ENCODE measurements around the gene C22orf31.
"Not testable (repeated sequence)": the region's sequence is repeated elsewhere in the genome, so short reads cannot be mapped to it uniquely, and the experiment has no call there.

The C22orf31 gene

GRCh38 chr22:29055192-29055830 is 6.3 kb downstream of the C22orf31 start:
- DNase-seq (ENCODE audit: low read depth in 1 of 2, low spot score in 1 of 2), result no peak

GRCh38 chr22:29054251-29054767 is 7.3 kb downstream of the C22orf31 start:
- no peak for DNase-seq (ENCODE audit: low read depth in 1 of 2, low spot score in 1 of 2)

- no peak for DNase-seq (ENCODE audit: low read depth in 1 of 2, low spot score in 1 of 2)
Observed at GRCh38 chr22:29053048-29053702, 8.5 kb downstream of the C22orf31 start.

- DNase-seq (ENCODE audit: low read depth in 1 of 2, low spot score in 1 of 2), result no peak
Observed at GRCh38 chr22:29050457-29050856, 11.2 kb downstream of the C22orf31 start.

GRCh38 chr22:29049655-29050263 is 11.9 kb downstream of the C22orf31 start:
- no peak for DNase-seq (ENCODE audit: low read depth in 1 of 2, low spot score in 1 of 2)

- DNase-seq (ENCODE audit: low read depth in 1 of 2, low spot score in 1 of 2), result no peak
Observed at GRCh38 chr22:29048822-29049654, 12.6 kb downstream of the C22orf31 start.

- no peak for DNase-seq (ENCODE audit: low read depth in 1 of 2, low spot score in 1 of 2)
Observed at GRCh38 chr22:29044657-29045176, 16.9 kb downstream of the C22orf31 start.

GRCh38 chr22:29043906-29044575 is 17.6 kb downstream of the C22orf31 start:
- DNase-seq (ENCODE audit: low read depth in 1 of 2, low spot score in 1 of 2), result no peak

GRCh38 chr22:29041408-29041807 is 20.2 kb downstream of the C22orf31 start:
- no peak for DNase-seq (ENCODE audit: low read depth in 1 of 2, low spot score in 1 of 2)

- peak in 1 of 2 donors; percentile 18 for DNase-seq (ENCODE audit: low read depth in 1 of 2, low spot score in 1 of 2)
Observed at GRCh38 chr22:29040385-29041275, 21.0 kb downstream of the C22orf31 start.

- not testable (repeated sequence) for DNase-seq (ENCODE audit: low read depth in 1 of 2, low spot score in 1 of 2)
Observed at GRCh38 chr22:29039684-29040083, 21.9 kb downstream of the C22orf31 start.

- DNase-seq (ENCODE audit: low read depth in 1 of 2, low spot score in 1 of 2), result no peak
Observed at GRCh38 chr22:29039148-29039547, 22.5 kb downstream of the C22orf31 start.

GRCh38 chr22:29037340-29037932 is 24.2 kb downstream of the C22orf31 start:
- DNase-seq (ENCODE audit: low read depth in 1 of 2, low spot score in 1 of 2), result no peak

GRCh38 chr22:29032584-29032983 is 29.0 kb downstream of the C22orf31 start:
- no peak for DNase-seq (ENCODE audit: low read depth in 1 of 2, low spot score in 1 of 2)

- DNase-seq (ENCODE audit: low read depth in 1 of 2, low spot score in 1 of 2), result no peak
Observed at GRCh38 chr22:29032014-29032475, 29.6 kb downstream of the C22orf31 start.

GRCh38 chr22:29031227-29032011 is 30.2 kb downstream of the C22orf31 start:
- DNase-seq (ENCODE audit: low read depth in 1 of 2, low spot score in 1 of 2), result no peak

- DNase-seq (ENCODE audit: low read depth in 1 of 2, low spot score in 1 of 2), result no peak
Observed at GRCh38 chr22:29030618-29031226, 30.9 kb downstream of the C22orf31 start.
